Measurements from ENCODE around the gene REG3G.

- TF ChIP-seq POLR2A (IDR thresholded peaks at IDR 0.05; ENCODE audit: low read depth, low read length) (no peak), POLR2AphosphoS5 (IDR thresholded peaks at IDR 0.05; ENCODE audit: low read depth, low read length) (no peak)
These were observed 14.4 kb downstream of the REG3G start for GRCh38 chr2:79039944-79040343.

All from GM12892 (cell line).